Activated effector memory CD4-positive, alpha-beta T cell treated with anti-CD3 and anti-CD28 coated beads, Interleukin-2, amount 50 U/mL, for 16 hours (primary cell): ENCODE data around the gene IER2.
"Not testable (repeated sequence)": the region's sequence is repeated elsewhere in the genome, so short reads cannot be mapped to it uniquely, and the experiment has no call there.

Experiments
- DNase-seq: peaks from one replicate; pipeline ENCODE4 v3.0.0-alpha.2; 2020

IER2 gene

GRCh38 chr19:13146763-13147563, 3.2 kb upstream of the IER2 start:
- DNase-seq = no peak

GRCh38 chr19:13149173-13149627, 1.0 kb upstream of the IER2 start:
- DNase-seq = not testable (repeated sequence)

- DNase-seq = no peak
These were observed 504 bp upstream of the IER2 start for GRCh38 chr19:13149628-13150186.

GRCh38 chr19:13150931-13151604, 857 bp downstream of the IER2 start:
- DNase-seq = peak; percentile 73

GRCh38 chr19:13151605-13152355, 1.6 kb downstream of the IER2 start:
- DNase-seq = peak; percentile 99

- DNase-seq = no peak
These were observed 2.3 kb downstream of the IER2 start for GRCh38 chr19:13152356-13152973.

- peak; percentile 98 for DNase-seq
These were observed 2.9 kb downstream of the IER2 start for GRCh38 chr19:13152974-13153568.

GRCh38 chr19:13153569-13154240, 3.5 kb downstream of the IER2 start:
- DNase-seq = peak; percentile 74

- DNase-seq = peak; percentile 86
These were observed 4.1 kb downstream of the IER2 start for GRCh38 chr19:13154241-13154778.

GRCh38 chr19:13154911-13155471, 4.8 kb downstream of the IER2 start:
- peak; percentile 92 for DNase-seq

GRCh38 chr19:13155472-13156359, 5.5 kb downstream of the IER2 start:
- DNase-seq = peak; percentile 90

GRCh38 chr19:13159713-13160112, 9.5 kb downstream of the IER2 start:
- DNase-seq = no peak

GRCh38 chr19:13160557-13160956, 10.3 kb downstream of the IER2 start:
- no peak for DNase-seq

- DNase-seq = peak; percentile 95
These were observed 12.8 kb downstream of the IER2 start for GRCh38 chr19:13162724-13163608.

- DNase-seq = peak; percentile 80
These were observed 13.6 kb downstream of the IER2 start for GRCh38 chr19:13163609-13164342.

- peak; percentile 79 for DNase-seq
These were observed 14.3 kb downstream of the IER2 start for GRCh38 chr19:13164343-13165161.
